Retina (tissue), 1 donor: ENCODE measurements around the gene DUSP12.

Experiments used
- DNase-seq: peaks from one replicate; pipeline ENCODE4 v3.0.0-alpha.2; 2016

Gene DUSP12

DNA sequence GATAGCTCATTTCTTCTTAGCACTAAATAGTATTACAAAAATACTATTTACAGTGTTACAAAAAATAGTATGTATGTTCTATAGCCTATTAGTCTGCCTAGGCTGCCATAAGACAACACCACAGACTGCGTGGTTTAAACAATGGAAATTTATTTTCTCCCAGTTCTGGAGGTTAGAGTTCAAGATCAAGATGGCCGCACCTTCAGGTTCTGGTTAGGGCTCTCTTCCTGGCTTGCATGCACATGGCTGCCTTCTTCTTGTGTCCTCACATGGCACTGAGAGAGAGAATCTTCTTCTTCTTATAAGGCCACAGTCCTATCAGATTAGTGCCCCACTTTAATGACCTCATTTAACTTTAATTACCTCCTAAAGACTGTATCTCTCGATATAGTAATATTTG lies 20.7 kb downstream of the DUSP12 start:
- no peak for DNase-seq

DNA sequence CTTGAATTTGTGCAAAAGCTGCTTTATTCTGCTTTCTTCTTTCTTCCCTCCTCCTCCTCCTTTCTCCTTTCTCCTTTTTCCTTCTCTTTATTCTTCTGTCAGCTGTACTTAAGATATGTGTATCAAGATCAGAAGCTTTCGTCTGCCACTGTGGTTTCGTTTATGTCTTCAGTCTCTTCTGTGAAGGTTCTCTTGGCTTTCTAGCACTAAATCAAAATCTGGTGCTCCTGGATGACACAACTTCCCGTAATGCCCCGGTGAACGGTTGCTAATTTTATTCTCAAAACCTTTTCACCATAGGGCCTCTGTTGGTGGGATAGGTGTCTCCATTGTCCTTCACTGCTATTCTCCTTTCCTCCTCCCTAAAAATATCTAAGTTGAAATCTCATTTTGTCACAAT lies 21.6 kb downstream of the DUSP12 start:
- no peak for DNase-seq

DNA sequence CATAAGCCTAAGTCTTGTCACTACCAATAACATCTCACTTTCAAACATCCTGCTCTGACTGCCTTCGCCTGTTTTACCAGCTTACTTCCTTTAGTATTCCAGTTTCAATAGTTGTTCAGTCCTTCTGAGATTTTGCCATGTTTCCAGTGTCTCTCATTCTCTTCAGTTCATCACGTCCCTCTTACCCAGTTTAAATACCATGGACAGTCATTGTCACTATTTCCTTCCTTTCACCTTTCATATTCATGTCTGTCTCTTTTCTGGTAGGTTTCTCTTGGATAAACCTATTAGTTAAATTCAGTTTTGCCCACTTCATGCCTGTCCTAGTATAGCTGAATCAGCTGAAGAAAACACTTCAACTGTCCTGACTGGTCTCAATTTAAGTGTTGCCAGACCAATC lies 22.4 kb downstream of the DUSP12 start:
- DNase-seq = no peak

DNA sequence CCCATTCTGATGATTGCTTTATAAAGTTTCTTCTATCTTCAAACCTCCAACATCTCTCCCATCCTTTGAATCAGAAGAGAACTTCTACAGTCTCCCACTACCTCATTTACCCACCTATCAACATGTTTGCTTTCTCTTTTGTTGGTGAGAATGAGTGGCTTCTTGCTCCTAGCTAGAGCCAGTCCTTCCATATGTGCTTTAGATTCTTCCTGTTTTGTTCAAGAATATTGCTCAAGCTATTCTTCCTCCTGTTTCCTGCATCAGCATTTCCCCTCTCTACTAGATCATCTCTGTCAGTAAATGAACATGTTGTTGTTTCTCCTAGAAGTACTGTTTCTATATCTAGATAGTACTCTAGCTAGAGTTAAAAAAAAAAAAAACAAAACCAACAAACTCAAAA lies 22.8 kb downstream of the DUSP12 start:
- no peak for DNase-seq

DNA sequence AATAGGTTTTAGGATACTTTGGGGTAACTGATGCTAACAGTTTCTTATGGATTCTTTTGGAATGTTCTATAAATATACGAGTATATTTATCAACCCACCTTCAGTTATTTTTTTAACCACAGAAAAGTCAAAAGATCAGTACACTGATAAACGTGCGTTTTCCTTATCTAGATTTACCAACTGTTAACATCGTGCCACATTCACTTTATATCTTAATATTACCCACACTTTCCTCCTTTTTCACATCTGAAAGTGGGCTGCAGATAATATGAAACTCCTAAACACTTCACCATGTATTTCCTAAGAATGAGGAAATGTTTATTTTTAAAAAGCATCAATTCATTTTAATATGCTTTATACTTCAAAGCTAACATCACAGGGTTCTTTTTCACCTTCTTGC lies 24.2 kb downstream of the DUSP12 start:
- no peak for DNase-seq

DNA sequence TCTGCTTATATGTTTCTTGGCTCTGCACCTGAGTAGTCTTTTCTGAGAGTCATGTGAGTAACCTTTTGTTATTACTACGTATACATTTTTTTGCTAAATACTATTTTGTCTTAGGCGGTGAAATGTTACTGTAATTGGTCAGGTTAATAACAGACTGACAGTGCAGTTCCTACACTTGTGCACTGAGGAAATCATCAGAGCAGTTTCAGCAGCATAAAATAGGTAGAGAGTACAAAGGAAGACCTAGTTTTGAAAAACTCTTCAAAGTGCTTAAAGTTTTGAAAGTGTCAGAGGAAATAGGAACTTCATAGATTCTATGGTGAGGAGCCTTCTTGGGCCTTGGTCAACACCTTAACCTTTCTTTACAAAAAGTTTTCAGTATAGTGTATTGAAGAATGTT lies 27.7 kb downstream of the DUSP12 start:
- DNase-seq = no peak

DNA sequence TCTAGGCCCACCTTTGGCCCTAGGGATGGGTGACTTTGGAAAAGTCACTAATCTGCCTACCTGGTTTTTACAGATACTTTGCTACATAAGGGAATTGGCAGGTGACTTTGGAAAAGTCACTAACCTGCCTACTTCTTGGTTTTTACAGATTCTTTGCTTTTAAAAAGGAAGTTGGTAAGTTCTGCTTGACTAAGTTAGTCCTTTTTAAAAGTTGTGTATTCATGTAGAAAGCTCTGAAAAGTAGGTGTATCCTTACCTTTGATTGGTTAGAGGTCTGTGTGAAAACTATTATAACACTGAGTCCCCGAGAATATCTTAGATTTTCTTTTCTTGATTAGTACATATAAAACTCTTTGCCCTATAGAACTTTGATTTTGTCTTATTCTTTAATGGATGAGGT lies 28.9 kb downstream of the DUSP12 start:
- no peak for DNase-seq

DNA sequence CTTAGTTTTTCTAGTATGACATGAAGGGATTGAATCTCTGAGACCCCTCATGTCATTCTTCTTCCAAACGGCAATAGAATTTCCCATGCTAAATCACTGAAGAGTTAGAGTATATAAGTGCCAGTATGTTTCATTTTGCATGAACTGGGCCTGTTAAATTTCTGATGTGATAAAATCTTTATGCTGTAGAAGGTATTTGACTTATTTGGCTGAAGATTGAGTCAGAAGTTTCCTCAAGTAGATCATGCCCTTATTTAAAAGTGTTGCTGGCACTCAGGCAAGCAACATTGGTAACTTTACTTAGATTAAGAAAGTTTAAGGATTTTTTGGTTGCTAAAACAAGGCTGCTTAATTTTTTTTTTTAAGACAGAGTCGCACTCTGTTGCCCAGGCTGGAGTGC lies 29.8 kb downstream of the DUSP12 start:
- no peak for DNase-seq

DNA sequence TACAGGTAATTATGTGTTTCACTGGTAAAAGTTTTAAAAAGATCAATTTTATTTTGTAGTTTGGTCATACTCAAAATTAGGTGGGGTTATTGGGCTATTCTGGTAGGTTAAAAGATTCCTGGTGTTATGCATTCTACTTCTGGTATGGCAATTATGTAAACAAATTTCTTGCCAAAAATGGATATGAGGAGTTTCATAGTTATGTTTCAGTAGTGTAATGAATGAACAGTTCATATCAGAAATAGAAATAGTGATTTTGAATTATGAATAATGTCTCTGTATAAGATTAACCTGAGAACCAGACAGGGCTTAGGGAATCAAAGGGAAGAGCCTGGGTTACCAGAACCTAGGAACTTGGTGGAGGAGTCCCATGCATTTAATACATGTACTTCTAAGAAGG lies 32.4 kb downstream of the DUSP12 start:
- DNase-seq = no peak

DNA sequence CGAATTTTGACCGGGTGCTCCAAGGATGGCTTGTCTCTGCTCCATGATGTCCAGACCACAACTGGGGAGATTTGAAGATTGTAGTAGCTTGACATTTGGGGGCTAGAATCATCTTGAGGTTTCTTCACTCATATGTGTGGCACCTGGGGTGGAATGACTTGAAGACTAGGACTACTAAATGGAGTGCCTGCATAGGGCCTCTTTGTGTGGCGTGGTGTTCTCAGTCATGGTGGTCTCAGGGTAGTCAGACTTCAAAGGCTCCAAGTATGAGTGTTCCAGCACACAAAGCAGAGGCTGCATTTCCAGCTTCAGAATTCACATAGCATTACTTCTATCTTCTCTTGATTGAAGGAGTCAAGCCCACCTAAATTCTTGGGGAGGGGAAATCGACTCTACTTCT lies 33.3 kb downstream of the DUSP12 start:
- no peak for DNase-seq

DNA sequence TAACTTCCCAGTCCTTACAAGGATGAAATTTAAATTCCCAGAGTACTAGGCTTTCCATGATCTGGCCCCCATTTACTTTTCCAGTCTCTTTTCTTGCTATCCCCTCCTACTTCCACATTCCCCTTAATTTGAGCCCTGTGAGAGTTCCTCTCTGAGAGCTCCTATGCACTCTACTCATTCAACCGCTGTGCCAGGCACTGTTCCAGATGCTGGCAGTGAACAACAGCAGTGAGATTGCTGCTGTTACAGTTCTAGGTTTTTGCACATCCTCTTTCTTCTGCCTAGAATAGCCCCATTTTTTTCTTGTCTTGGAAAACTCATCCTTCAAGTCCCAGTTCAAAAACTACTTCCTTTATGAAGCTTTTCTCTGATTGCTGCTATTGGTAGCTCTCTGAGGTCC lies 35.4 kb downstream of the DUSP12 start:
- DNase-seq = no peak

DNA sequence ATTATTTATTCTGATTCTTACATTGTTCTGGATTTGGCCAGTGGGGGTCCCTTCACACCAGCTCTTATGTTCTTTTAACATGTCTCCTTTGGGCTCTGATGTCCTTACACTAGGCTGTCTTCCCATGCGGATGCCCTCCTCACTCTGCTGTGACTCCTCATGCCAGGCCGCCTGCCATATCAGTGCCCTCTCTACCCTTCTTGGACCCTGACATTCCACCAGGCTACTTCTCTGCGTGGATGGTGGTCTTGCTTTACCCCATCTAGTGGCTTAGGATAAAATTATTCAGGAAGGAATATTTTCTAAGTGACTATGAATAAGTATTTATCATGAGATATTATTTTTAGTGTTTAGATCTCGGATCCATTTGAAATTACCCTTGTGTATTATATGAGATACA lies 37.8 kb downstream of the DUSP12 start:
- DNase-seq = no peak

DNA sequence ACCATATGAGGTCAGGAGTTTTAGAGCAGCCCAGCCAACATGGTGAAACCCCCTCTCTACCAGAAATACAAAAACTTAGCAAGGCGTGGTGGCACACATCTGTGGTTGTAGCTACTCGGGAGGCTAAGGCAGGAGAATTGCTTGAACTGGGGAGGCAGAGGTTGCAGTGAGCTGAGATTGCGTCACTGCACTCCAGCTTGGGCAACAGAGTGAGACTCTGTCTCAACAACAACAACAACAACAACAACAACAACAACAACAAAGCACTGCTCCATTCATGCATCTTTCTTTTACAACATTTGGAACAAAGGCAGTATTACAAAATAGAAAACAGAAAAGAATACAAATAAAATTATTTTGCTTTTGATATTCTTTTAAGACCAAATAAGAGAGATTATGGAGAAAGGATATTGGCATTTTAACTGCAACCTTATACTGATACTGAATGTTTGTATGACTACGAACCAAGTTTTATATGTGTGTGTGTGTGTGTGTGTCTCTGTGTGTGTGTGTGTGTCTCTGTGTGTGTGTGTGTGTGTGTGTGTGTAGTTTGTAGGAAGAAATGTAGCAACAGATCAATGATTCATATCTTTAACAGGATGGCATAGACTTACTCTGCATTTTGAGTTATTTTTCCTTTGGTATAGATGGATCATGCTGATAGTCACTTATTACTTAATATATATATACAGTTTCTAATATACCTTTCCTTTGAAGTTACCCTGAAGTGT lies 41.2 kb downstream of the DUSP12 start:
- no peak for DNase-seq

DNA sequence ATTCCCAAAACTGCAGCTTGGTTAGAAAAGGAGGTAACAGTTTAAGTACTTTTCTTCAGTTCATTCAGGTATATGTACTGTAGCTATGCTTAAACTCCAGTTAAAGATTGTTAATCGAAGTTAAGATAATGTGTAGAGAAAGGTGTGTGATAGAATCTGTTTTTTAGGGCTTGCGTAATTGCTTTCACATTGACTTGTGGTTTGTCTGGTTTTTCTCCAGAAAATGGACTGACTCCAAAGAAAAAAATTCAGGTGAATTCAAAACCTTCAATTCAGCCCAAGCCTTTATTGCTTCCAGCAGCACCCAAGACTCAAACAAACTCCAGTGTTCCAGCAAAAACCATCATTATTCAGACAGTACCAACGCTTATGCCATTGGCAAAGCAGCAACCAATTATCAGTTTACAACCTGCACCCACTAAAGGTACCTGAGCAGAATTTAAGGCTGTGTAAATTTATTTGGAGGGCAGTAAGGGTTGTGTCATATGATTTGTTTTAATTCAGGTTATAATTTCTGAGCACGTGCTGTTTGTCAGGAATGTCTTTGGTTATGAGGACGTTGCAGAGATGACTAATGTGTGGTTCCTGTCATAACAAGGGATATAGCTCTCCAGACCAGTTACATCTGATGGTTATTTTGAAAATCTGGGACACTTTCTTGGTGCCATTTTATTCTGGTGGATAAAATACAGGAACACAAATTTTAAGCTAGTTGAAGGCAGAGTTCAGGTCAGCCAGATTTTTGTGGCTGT lies 42.5 kb downstream of the DUSP12 start:
- DNase-seq = no peak

DNA sequence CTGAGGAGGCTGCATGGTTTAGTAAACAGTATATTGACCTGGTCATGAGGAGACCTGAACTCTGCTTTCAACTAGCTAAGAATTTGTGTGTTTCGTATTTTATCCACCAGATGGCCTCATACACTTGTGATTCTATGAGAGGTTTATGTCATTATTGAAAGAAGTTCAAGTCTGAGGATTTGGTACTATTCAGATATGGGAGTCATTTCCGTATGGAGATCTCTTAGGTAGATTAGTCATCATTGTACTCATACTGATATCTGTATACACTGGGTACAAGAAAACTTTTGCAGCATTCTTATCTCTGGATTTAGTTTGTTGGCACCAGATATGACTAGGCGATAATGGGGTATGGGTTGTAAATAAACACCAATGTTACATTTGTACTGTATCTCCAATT lies 43.2 kb downstream of the DUSP12 start:
- DNase-seq = peak; percentile 29

DNA sequence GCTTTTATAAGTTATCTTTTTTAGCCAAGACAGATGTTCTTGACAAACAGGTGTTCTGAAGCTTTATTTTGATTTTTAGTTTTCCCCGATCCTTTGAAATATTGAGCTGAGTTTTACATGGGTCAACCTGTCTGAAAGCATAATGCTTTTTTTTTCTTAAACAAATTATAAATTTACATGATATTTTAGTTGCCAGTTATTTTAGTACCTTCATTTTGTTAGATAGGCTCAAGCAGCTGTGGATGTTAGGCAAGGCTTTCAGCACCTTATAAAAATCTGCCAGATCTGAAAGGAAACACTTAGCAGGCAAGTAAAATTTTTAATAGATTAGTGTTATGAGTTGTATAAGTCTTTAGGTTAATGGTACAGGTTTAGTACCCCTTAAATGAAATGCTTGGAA lies 50.2 kb downstream of the DUSP12 start:
- DNase-seq = no peak

DNA sequence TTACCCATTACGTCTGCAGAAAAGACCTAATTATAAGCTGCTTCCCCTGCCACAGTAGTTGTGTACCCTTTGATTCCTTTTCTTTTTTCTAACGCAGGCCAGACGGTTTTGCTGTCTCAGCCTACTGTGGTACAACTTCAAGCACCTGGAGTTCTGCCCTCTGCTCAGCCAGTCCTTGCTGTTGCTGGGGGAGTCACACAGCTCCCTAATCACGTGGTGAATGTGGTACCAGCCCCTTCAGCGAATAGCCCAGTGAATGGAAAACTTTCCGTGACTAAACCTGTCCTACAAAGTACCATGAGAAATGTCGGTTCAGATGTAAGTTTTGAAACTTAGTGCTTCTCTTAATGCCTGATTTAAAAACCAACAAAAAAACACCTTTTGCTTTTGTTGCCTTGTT lies 52.4 kb downstream of the DUSP12 start:
- DNase-seq = peak; percentile 23

DNA sequence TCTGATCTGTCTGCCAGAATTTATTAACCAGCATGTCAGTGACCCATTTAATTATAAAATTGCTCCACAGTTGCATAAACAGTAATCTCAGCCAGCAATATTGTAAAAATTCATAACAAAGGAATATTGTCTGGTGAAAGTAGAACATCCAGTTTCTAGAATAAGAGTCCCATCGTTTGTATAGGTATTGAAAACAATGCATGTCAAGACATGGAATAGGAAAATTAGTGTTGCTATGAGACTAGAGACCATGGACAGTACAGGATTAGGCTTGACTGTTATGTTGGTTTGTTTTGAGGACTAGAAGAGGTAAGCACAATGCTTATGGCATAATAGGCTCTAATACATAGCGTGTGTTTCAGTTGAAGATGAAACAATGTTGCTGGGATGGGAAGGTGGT lies 53.6 kb downstream of the DUSP12 start:
- DNase-seq = peak; percentile 23

DNA sequence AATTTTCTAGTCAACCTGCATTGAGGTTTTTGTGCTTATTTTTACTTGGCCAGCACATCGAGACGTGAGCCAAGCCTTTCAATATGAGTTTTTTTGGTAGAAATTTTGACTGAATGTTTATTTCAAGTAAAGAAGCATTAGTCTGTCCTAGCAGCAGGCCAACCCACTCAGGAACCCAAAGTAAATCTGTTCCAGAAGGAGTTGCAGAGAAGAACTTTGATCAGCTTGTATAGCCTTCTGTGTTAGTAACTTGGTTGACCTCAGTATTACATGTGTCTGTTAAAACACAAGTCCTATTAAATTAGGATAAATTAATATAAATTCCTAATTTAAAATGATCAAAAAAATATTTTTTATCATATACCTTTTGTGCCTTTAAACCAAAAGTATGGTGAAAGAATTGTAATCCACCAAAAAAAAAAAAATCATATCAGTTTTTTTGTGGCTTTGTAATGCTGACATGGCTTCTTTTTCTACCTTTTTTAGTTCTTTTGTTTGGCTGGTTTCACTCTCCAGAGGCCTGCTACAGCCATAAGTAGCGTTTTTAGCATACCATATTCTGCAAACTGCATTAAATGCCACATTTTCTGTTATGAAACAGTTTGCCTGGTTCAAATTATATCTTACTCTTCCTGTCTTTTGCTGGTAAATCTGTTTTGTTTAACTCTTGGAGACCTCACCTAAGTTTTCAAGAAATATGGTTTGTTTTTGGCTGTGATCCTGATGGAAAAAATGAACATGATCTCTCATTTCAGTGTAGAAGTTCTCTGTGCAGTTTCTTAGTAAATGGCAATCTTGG lies 56.0 kb downstream of the DUSP12 start:
- no peak for DNase-seq
